GM12801 (cell line): Measurements from ENCODE around the gene TMED6.

Source experiments
- TF ChIP-seq, protein P1 (sequence below): IDR thresholded peaks from one replicate; pipeline ENCODE4 v1.5.1; 2011; ENCODE audit warnings: control low read depth; ENCODE audit not compliant: insufficient read length; ENCODE audit errors: extremely low read depth

The TMED6 gene

DNA sequence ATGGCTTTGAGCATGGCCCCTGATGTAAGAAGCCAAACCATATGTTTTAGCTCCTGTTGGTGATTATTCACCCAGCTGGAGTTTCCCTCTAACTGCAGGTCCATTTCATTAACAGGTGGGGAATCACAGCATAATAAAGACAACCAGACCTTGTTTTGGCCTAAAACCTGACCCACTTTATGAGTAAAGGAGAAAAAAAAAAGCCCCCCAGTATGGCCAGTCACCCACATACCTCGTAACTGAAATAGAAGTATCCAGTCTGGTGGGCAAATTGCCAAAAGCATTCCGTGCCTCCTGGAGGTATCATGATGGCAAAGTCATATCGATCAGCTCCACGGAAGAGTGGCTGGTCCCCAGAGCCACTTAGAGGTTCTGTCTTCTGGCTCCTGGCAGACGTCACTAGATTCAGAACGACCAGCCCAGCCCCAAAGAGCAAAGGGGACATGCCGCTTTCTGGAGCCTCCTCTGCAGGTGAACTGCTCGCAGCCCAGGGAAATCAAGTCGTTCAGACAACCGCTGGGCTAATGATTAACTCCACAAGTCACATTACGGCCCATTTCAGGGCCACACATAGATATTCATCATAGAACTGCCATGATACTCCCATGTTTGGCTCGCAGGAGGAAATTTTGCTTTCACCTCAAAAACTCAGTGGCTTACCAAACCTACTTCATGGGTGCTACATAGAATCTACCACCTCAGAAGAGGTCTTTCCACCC lies at the start of gene TMED6:
TMED6 (minus strand) TSS at position 478 of the 719 bp plus-strand sequence; CDS start at position 445, 33 bp downstream.
- TF ChIP-seq, protein P1, sequence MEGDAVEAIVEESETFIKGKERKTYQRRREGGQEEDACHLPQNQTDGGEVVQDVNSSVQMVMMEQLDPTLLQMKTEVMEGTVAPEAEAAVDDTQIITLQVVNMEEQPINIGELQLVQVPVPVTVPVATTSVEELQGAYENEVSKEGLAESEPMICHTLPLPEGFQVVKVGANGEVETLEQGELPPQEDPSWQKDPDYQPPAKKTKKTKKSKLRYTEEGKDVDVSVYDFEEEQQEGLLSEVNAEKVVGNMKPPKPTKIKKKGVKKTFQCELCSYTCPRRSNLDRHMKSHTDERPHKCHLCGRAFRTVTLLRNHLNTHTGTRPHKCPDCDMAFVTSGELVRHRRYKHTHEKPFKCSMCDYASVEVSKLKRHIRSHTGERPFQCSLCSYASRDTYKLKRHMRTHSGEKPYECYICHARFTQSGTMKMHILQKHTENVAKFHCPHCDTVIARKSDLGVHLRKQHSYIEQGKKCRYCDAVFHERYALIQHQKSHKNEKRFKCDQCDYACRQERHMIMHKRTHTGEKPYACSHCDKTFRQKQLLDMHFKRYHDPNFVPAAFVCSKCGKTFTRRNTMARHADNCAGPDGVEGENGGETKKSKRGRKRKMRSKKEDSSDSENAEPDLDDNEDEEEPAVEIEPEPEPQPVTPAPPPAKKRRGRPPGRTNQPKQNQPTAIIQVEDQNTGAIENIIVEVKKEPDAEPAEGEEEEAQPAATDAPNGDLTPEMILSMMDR = no peak

DNA sequence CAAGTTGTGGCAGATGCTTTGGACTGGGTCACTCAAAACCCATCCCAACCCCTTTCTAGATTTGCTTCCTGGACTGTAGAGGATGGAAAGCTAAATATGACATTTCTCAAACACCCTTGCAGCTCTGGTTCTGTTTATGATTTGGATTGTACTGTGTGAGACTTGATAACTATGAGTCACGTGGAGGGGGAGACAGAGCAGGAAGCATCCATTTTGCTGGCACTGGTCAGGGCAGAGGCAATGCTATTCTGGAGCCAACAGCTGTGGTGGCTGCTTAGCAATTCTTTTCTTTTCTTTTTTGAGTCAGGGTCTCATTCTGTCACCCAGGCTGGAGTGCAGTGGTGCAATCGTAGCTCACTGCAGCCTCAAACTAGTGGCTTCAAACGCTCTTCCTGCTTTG lies 47.8 kb upstream of the TMED6 start:
- TF ChIP-seq, protein P1 = no peak

DNA sequence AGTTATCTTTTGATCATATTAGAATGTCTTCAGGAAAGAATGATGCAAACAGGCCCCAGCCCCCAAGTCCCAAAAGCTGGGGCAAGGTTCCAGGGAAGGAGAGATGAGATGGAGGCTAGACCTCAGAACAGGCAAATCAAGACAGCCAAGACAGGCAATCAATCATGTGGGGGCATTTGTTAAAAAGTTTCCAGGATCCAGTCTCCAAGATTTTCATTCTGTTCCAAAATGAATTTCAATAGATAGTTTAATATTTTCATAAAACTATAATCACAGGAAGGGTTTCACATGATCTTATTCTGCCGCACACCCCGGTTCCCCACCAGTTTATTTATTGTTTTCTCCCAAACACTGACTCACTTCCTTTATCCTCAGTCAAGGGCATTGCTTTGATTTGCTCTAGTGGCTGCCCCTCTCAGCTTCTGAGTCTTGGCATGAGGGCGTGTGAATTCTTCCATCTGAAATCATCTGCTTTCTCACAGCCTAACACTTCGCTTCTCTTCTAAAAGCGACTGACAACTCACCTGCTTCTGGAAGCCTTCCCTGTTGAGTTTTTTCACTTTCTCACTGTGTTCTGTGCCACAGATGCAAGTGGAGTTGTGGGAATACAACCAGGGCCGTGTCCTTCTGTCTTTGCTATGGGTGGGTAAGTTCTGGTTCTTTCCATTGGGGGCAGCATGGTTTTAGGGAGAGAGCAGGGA lies 46.4 kb upstream of the TMED6 start:
- TF ChIP-seq, protein P1 = no peak

DNA sequence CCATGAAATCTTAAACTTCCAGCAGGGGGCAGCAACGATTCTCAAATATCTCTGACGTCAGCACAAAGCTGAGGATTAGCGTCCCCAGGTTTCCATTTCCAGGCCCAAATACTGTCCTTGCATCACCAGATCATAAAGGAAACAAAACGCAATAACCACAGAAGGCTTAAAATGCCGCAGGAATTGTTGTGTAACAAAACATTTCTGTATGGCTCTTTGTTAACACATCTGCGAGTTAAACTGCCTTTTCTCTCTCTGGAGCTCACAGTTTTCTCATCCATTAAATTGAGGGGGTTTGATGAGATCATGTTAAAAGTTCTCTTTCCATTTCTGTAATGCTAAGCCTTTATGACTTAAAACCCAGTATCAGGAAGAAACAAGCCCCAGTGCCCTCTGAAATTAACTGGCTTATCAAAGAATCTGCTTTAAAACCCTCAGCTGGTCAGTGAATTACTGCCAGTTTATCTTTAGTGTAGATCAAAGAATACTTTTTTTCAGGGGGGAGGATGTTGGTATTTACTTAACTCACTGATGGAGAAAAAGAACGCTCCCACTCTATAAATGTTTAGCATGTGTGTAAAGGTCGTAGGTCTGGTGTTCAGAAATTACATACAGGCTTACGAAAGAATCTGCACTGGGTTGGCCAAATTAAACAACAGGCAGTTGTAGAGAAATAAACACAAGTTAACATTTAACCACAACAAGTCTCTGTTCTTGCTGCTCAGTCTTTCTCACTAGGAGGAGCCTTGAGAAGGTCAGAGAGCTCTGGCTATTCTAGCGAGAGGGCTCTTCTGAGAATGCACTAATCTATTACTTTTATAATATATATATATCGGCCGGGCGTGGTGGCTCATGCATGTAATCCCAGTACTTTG lies 44.8 kb upstream of the TMED6 start:
- TF ChIP-seq, protein P1 = no peak

DNA sequence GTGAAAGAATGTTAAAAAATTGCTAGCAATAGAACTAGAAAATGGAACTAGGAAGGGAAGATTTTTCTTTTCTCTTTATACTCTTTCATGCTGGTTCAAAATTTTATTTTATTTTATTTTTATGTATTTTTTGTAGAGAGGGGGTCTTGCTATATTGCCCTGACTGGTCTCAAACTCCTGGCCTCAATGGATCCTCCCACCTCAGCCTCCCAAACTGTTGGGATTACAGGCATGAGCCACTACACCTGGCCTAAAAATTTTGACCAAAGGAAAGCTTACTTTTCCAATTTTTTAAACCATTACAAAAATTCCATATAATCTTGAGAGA lies 44.2 kb upstream of the TMED6 start:
- TF ChIP-seq, protein P1 = no peak

DNA sequence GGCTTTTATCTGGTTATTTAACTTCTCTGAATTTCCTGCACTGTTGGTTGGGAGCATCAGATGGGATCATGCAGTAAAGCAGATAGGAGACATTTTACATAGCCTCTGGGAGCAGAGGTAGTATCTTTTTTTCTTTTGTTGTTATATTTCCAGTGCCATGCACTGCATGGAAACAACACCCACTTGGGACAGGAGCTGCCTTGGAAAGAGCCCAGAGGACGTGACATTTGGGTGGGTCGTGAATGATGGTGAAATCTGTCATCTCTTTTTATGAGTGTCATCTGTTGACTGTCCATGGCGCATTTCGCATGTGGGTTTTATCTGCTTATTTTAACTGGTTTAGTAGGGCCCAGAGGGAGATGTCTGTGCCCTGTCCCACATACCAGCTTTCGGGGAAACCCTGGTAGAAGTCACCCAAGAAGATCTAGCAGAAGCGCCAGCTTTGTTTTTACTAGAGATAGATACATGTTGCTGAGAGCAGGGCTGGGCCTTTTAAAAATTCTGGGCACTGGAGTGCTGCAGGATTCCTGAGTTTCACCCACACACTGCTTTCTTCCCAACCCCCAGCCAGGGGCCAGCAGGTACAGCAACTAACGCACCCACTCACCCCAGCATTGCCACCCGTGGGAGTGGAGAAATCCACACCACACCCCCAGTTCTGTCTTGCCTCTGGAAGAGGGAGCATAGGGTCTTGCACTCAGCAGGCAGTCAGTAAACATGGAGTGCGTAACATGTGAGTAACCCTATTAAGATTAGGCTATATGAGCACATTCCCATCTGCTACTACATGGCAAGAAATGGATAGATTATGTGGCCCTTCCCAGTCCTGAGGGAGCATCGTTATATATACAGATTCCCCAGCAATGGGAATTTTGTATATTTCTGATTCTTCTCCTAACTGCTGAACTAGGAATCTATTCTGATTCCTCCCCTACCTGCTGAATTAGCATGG lies 42.6 kb upstream of the TMED6 start:
- TF ChIP-seq, protein P1 = no peak
